BLaER1 treated with 17β-estradiol and CSF1 and Interleukin-3, amounts not matched to agents 10 nM and 100 nM (cell line): ENCODE results near the gene UBL5.
A peak's percentile ranks its signal among the peaks of the same experiment; 100 is the strongest.
"Not testable (repeated sequence)": the region's sequence is repeated elsewhere in the genome, so short reads cannot be mapped to it uniquely, and the experiment has no call there.

Source experiments
- H3K27ac ChIP-seq, 11 experiments: shearing (Covaris generic); formaldehyde crosslinking; 2 replicates each; pipeline ENCODE4 v1.8.1; 2022
- H3K27me3 ChIP-seq, 11 experiments: shearing (Covaris generic); formaldehyde crosslinking; 2 replicates each; pipeline ENCODE4 v1.8.1; 2022
- H3K36me3 ChIP-seq, 11 experiments: shearing (Covaris generic); formaldehyde crosslinking; 2 replicates each; pipeline ENCODE4 v1.8.1; 2022
- H3K4me1 ChIP-seq, 10 experiments: shearing (Covaris generic); formaldehyde crosslinking; 2 replicates each; pipeline ENCODE4 v1.8.1; 2022
- H3K4me2 ChIP-seq, 11 experiments: shearing (Covaris generic); formaldehyde crosslinking; 2 replicates each; pipeline ENCODE4 v1.8.1; 2022
- H3K4me3 ChIP-seq, 10 experiments: shearing (Covaris generic); formaldehyde crosslinking; 2 replicates each; pipeline ENCODE4 v1.8.1; 2022
- H3K9ac ChIP-seq, 11 experiments: shearing (Covaris generic); formaldehyde crosslinking; 2 replicates each; pipeline ENCODE4 v1.8.1; 2022
- H3K9me3 ChIP-seq, 11 experiments: shearing (Covaris generic); formaldehyde crosslinking; replicated peaks in 1 of 11; 2 replicates each; pipeline ENCODE4 v1.8.1; 2022
- H4K20me1 ChIP-seq, 11 experiments: shearing (Covaris generic); formaldehyde crosslinking; 2 replicates each; pipeline ENCODE4 v1.8.1; 2022
- Cebpa-rat ChIP-seq, 11 experiments: shearing (Covaris generic); IDR thresholded peaks; 2 replicates each; pipeline ENCODE4 v1.8.1; 2022

UBL5 gene

DNA sequence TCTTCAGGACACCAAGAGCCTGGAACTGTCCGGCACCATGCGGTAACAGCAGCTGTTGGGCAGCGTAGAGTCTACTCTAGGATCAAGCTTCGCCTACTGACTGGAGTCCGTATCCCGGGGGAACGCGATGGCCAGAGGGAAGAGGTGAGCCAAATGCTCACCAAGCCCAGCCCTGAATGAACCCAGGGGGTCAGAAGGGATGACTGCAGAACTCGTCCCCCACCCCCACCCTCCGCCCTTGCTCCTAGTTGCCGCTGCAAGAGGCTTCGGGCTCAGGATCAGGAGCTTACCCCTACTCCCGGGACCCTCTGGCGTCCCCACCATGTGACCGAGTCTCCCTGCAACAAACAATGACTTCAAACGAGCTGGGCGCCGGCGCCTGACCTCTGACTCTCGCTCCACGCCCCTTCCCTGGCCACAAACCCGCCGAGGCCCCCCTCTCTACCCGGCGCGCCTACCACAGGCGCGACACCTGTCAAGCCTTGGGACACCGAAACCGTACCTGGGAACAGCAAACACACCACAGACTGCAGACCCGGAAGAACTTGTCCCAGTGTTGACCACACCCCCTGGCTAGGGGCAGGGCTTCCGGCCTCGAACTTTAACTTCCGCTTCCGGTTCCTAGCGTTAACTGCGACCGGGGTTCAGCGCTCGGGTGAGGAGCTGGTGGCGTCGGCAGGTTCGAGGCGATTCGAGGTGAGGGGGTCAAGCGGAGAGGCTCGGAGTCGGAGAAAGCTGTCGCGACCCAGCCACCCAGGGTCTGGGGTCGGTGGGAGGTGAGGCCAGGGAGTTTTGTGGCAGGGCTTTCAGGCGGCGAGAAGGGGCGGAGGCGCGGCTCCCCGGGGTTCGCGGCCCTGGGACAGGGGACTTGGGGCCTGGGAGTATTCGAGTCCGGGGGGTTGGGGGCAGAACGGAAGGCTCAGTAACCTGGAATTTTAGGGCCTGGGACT lies at the start of gene UBL5:
Gene UBL5 (plus strand): TSS at position 630 of the 950 bp plus-strand sequence. CDS start 420 bp downstream, outside the sequence.
- Histone ChIP-seq H3K9ac (peak within 1 kb of the TSS; percentile 87 to 95 (median 92)), H4K20me1 (peaks cover 17 to 84% (median 42%) of the 10 kb centered on the region in 11 experiments; a peak in 19 of 22 replicates), H3K36me3 (peaks cover 28 to 75% (median 47%) of the 10 kb centered on the region in 11 experiments), H3K27me3 (no peaks in the 10 kb centered on the region), H3K4me1 (peaks cover 31 to 50% (median 41%) of the 10 kb centered on the region in 10 experiments), H3K9me3 (no peaks in the 10 kb centered on the region), H3K27ac (peak within 1 kb of the TSS; percentile 76 to 88 (median 83)), H3K4me3 (peak within 1 kb of the TSS; percentile 82 to 100 (median 93)), H3K4me2 (peak within 1 kb of the TSS; percentile 84 to 100 (median 97))
- TF ChIP-seq Cebpa-rat (IDR thresholded peaks at IDR 0.05): no peak

DNA sequence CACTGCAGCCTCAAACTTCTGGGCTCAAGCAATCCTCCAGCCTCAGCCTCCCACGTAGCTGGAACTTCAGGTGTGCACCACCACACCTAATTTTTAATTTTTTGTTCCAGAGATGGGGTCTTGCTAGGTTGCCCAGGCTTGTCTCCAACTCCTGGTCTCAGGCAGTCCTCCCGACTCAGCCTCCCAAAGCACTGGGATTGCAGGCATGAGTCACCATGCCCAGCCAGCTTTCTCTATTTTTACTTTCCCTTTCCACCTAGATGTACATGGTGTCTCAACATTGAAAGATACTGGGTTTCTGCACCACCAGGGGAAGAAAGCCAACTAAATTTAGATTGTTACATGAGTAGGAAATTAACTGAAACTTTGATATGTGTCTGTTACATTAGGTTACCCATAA lies 45.4 kb upstream of the UBL5 start:
- no peak overlapping the region for H3K4me3 ChIP-seq
- peaks cover 0 to 41% (median 0%) of the 10 kb centered on the region in 11 experiments; a peak in 7 of 22 replicates for H3K36me3 ChIP-seq
- H3K4me2 ChIP-seq: peak overlapping the region in 8 of 11 experiments; percentile 0 to 43 (median 13); a peak in 8 of 22 replicates
- TF ChIP-seq Cebpa-rat (IDR thresholded peaks at IDR 0.05): no peak
- no peaks in the 10 kb centered on the region for H4K20me1 ChIP-seq
- H3K9ac ChIP-seq: no peak overlapping the region
- H3K27ac ChIP-seq: no peak overlapping the region
- H3K4me1 ChIP-seq: peaks cover 20 to 38% (median 29%) of the 10 kb centered on the region in 10 experiments
- H3K27me3 ChIP-seq: no peaks in the 10 kb centered on the region
- H3K9me3 ChIP-seq: peaks cover 20 to 36% (median 23%) of the 10 kb centered on the region in 11 experiments

DNA sequence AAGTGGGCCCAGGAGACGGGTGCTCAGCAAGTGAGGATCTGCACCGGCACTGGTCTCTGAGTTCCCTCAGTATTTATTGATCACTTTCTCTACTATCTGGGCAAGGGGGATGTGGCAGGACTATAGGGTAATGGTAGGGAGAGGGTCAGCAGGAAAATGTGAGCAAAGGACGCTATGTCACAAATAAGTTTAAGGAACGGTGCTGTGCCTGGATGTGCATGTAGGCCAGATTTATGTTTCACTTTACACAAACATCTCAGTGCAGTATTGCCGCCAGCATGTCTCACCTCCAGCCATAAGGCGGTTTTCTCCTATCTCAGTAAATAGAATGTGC lies 43.6 kb upstream of the UBL5 start:
- Histone ChIP-seq H3K4me1 (peaks cover 20 to 38% (median 29%) of the 10 kb centered on the region in 10 experiments), H3K4me3 (peak overlapping the region in 1 of 10 experiments; percentile 68; a peak in 3 of 20 replicates), H3K9ac (peak overlapping the region in 9 of 11 experiments; percentile 71 to 81 (median 79); a peak in 10 of 22 replicates), H3K4me2 (peak overlapping the region; percentile 55 to 90 (median 82)), H3K27ac (peak overlapping the region in 6 of 11 experiments; percentile 63 to 80 (median 71); a peak in 3 of 22 replicates), H3K9me3 (peaks cover 2 to 18% (median 7%) of the 10 kb centered on the region in 11 experiments; a peak in 13 of 22 replicates), H3K36me3 (peaks cover 0 to 24% (median 0%) of the 10 kb centered on the region in 11 experiments; a peak in 5 of 22 replicates)
- not testable (repeated sequence) for H3K27me3 ChIP-seq, H4K20me1 ChIP-seq

DNA sequence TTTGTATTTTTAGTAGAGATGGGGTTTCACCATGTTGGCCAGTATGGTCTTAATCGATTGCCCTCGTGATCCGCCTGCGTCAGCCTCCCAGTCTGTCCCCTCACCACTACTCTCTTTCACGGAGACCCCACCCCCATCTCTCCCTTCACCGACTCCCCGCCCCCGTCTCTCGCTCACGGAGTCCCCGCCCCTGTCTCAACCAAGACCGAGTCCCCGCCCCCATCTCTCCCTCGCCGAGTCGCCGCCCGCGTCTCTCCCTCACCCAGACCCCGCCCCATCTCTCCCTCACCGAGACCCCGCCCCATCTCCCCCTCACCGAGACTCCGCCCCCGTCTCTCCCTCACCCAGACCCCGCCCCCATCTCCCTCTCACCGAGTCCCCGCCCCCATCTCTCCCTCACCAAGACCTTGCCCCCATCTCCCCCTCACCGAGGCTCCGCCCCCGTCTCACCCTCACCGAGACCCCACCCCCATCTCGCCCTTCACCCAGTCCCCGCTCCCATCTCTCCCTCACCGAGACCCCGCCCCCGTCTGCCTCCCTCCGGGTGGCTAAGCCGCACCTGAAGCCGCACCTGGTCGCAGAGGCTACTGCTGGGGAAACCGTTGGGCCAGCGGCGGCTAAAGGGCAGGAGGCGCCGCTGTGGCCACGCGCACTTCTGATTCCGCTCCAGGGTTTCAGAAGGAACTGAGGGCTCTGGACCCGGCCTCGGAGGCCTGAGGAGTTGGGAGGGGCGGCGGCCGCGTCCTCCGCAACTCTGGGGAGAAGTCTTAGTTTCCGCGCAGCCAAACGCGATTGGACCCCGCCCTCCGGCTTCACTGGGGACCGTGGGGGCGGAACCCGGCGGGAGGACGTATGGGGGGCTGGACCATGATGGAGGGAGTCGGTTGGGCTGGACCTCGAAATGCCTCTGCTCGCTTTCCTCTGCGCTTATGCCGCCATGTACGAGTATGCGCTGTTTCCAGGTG lies 42.1 kb upstream of the UBL5 start:
- H3K9me3 ChIP-seq: peaks cover 0 to 12% (median 0%) of the 10 kb centered on the region in 11 experiments; a peak in 1 of 22 replicates
- no peak for TF ChIP-seq Cebpa-rat (IDR thresholded peaks at IDR 0.05)
- no peaks in the 10 kb centered on the region for H4K20me1 ChIP-seq
- H3K27me3 ChIP-seq: no peaks in the 10 kb centered on the region
- H3K27ac ChIP-seq: peak overlapping the region; percentile 75 to 95 (median 86)
- H3K4me1 ChIP-seq: peaks cover 20 to 39% (median 30%) of the 10 kb centered on the region in 10 experiments
- H3K36me3 ChIP-seq: peaks cover 0 to 16% (median 0%) of the 10 kb centered on the region in 11 experiments; a peak in 4 of 22 replicates
- H3K9ac ChIP-seq: peak overlapping the region; percentile 81 to 91 (median 85)
- H3K4me3 ChIP-seq: peak overlapping the region; percentile 63 to 79 (median 74)
- peak overlapping the region; percentile 75 to 90 (median 82) for H3K4me2 ChIP-seq

DNA sequence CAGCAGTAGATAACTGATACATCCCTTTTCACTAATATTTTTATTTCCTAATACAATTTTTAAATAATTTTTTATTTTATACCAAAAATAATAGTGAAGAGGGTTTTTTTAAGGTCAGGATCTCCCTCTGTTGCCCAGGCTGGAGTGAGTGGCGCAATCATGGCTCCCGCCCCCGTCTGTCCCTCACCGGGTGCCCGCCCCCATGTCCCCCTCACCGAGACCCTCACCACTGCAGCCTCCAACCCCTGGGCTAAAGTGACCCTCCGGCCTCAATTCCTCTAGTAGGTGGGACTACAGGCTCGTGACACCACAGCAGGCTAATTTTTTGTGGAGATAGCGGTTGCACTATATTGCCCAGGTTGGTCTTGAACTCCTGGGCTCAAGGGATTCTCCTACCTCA lies 41.4 kb upstream of the UBL5 start:
- H3K9me3 ChIP-seq: peaks cover 0 to 12% (median 0%) of the 10 kb centered on the region in 11 experiments; a peak in 1 of 22 replicates
- H3K36me3 ChIP-seq: peaks cover 0 to 10% (median 0%) of the 10 kb centered on the region in 11 experiments; a peak in 3 of 22 replicates
- peak overlapping the region; percentile 54 to 84 (median 75) for H3K4me2 ChIP-seq
- H3K9ac ChIP-seq: peak overlapping the region; percentile 81 to 91 (median 85); a peak in 20 of 22 replicates
- H3K27ac ChIP-seq: peak overlapping the region; percentile 75 to 95 (median 86); a peak in 19 of 22 replicates
- no peak for TF ChIP-seq Cebpa-rat (IDR thresholded peaks at IDR 0.05)
- no peaks in the 10 kb centered on the region for H3K27me3 ChIP-seq
- H4K20me1 ChIP-seq: no peaks in the 10 kb centered on the region
- peaks cover 25 to 45% (median 36%) of the 10 kb centered on the region in 10 experiments for H3K4me1 ChIP-seq
- peak overlapping the region; percentile 63 to 79 (median 74) for H3K4me3 ChIP-seq

DNA sequence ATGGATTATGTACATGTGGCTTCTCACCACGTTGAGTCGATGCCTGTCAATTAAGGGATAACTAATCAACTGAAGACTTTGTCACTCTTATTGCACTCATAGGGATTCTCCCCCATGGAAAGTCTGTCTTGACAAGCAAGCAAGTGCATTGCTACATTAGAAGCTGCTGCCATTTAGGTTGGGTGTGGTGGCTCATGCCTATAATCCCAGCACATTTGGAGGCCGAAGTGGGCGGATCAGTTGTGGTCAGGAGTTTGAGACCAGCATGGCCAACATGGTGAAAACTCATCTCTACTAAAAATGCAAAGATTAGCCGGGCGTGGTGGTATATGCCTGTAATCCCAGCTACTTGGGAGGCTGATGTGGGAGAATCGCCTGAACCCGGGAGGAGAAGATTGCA lies 40.9 kb upstream of the UBL5 start:
- peak overlapping the region in 8 of 11 experiments; percentile 85 to 95 (median 87); a peak in 13 of 22 replicates for H3K27ac ChIP-seq
- peak overlapping the region; percentile 54 to 84 (median 75) for H3K4me2 ChIP-seq
- peak overlapping the region in 5 of 11 experiments; percentile 81 to 91 (median 84); a peak in 5 of 22 replicates for H3K9ac ChIP-seq
- H3K36me3 ChIP-seq: peaks cover 0 to 7% (median 0%) of the 10 kb centered on the region in 11 experiments; a peak in 3 of 22 replicates
- no peaks in the 10 kb centered on the region for H4K20me1 ChIP-seq
- H3K4me1 ChIP-seq: peaks cover 26 to 46% (median 37%) of the 10 kb centered on the region in 10 experiments
- no peak for TF ChIP-seq Cebpa-rat (IDR thresholded peaks at IDR 0.05)
- H3K4me3 ChIP-seq: peak overlapping the region in 5 of 10 experiments; percentile 71 to 79 (median 74); a peak in 9 of 20 replicates
- H3K9me3 ChIP-seq: peaks cover 0 to 10% (median 0%) of the 10 kb centered on the region in 11 experiments; a peak in 1 of 22 replicates
- H3K27me3 ChIP-seq: no peaks in the 10 kb centered on the region

DNA sequence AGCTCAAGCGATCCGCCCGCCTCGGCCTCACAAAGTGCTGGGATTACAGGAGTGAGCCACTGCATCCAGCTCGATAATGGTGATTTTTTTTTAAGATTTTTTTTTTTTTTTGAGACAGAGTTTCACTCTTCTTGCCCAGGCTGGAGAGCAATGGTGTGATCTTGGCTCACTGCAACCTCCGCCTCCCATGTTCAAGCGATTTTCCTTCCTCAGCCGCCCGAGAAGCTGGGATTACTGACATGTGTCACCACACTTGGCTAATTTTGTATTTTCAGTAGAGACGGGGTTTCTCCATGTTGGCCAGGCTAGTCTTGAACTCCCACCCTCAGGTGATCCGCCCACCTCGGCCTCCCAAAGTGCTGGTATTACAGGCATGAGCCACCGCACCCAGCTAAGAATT lies 39.1 kb upstream of the UBL5 start:
- not testable (repeated sequence) for H3K9ac ChIP-seq, H3K4me2 ChIP-seq, H3K27ac ChIP-seq, H3K27me3 ChIP-seq, H3K4me3 ChIP-seq, H3K9me3 ChIP-seq, H4K20me1 ChIP-seq, H3K36me3 ChIP-seq
- H3K4me1 ChIP-seq: peaks cover 26 to 36% (median 33%) of the 10 kb centered on the region in 10 experiments

DNA sequence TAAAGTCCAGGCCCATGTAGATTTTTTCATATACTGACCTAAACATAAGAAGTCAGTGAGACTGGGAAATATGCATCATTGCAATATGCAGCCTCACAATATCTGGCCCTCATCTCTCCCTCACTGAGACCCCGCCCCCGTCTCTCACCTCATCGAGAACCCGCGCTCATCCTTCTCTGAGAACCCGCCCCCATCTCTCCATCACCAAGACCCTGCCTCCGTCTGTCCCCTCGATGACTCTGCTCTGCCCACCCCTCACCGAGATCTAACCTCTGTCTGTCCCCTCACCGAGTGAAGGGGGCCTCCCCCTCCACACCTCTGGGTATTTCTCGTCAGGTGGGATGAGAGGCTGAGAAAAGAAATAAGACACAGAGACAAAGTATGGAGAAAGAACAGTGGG lies 38.7 kb upstream of the UBL5 start:
- Histone ChIP-seq H3K4me2 (no peak overlapping the region), H3K4me3 (no peak overlapping the region), H3K36me3 (no peaks in the 10 kb centered on the region), H3K27me3 (no peaks in the 10 kb centered on the region), H3K9ac (no peak overlapping the region; a peak in 2 of 22 replicates), H4K20me1 (no peaks in the 10 kb centered on the region), H3K27ac (no peak overlapping the region), H3K4me1 (peaks cover 25 to 36% (median 29%) of the 10 kb centered on the region in 10 experiments), H3K9me3 (peaks cover 0 to 6% (median 0%) of the 10 kb centered on the region in 11 experiments; a peak in 1 of 22 replicates)
- TF ChIP-seq Cebpa-rat (IDR thresholded peaks at IDR 0.05): no peak

DNA sequence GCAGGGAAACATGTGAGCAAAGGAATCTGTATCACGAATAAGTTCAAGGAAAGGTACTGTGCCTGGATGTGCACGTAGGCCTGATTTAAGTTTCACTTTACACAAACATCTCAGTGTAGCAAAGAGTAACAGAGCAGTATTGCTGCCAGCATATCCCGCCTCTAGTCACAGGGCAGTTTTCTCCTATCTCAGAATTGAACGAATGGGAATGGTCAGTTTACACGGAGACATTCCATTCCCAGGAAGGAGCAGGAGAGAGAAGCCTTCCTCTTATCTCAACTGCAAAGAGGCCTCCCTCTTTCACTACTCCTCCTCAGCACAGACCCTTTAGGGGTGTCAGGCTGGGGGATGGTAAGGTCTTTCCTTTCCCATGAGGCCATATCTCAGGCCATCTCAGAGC lies 38.1 kb upstream of the UBL5 start:
- peaks cover 19 to 31% (median 24%) of the 10 kb centered on the region in 10 experiments for H3K4me1 ChIP-seq
- H3K4me3 ChIP-seq, H4K20me1 ChIP-seq, H3K27me3 ChIP-seq, H3K36me3 ChIP-seq, H3K9me3 ChIP-seq, H3K4me2 ChIP-seq, H3K27ac ChIP-seq: not testable (repeated sequence)
- H3K9ac ChIP-seq: peak overlapping the region in 2 of 11 experiments; percentile 4 to 38; a peak in 3 of 22 replicates

DNA sequence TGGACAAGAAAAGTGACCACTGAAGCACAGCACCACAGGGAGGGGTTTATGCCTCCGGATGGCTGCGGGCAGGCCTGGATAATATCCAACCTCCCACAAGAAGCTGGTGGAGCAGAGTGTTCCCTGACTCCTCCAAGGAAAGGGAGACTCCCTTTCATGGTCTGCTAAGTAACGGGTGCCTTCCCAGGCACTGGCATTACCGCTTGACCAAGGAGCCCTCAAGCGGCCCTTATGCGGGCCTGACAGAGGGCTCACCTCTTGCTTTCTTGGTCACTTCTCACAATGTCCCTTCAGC lies 36.7 kb upstream of the UBL5 start:
- not testable (repeated sequence) for H3K36me3 ChIP-seq, H4K20me1 ChIP-seq, H3K9me3 ChIP-seq, H3K27me3 ChIP-seq
- Histone ChIP-seq H3K9ac (peak overlapping the region; percentile 36 to 76 (median 60); a peak in 18 of 22 replicates), H3K4me3 (peak overlapping the region in 9 of 10 experiments; percentile 51 to 72 (median 63); a peak in 18 of 20 replicates), H3K27ac (peak overlapping the region in 7 of 11 experiments; percentile 39 to 57 (median 45); a peak in 8 of 22 replicates), H3K4me2 (peak overlapping the region; percentile 57 to 79 (median 71)), H3K4me1 (peaks cover 15 to 29% (median 20%) of the 10 kb centered on the region in 10 experiments)
